GM10266 (cell line): ENCODE results near the gene DEPP1.
"Not testable (repeated sequence)": the region's sequence is repeated elsewhere in the genome, so short reads cannot be mapped to it uniquely, and the experiment has no call there.

Experiments
- DNase-seq: peaks from one replicate; pipeline ENCODE4 v3.0.0; 2012; ENCODE audit errors: extremely low spot score
- TF ChIP-seq, protein P1 (sequence below): IDR thresholded peaks from 2 replicates; pipeline ENCODE4 v1.5.1; 2012; ENCODE audit warnings: mild to moderate bottlenecking, low read depth; ENCODE audit not compliant: control insufficient read depth, insufficient read depth; ENCODE audit errors: missing control alignments

The DEPP1 gene, protein sequence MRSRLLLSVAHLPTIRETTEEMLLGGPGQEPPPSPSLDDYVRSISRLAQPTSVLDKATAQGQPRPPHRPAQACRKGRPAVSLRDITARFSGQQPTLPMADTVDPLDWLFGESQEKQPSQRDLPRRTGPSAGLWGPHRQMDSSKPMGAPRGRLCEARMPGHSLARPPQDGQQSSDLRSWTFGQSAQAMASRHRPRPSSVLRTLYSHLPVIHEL

DNA sequence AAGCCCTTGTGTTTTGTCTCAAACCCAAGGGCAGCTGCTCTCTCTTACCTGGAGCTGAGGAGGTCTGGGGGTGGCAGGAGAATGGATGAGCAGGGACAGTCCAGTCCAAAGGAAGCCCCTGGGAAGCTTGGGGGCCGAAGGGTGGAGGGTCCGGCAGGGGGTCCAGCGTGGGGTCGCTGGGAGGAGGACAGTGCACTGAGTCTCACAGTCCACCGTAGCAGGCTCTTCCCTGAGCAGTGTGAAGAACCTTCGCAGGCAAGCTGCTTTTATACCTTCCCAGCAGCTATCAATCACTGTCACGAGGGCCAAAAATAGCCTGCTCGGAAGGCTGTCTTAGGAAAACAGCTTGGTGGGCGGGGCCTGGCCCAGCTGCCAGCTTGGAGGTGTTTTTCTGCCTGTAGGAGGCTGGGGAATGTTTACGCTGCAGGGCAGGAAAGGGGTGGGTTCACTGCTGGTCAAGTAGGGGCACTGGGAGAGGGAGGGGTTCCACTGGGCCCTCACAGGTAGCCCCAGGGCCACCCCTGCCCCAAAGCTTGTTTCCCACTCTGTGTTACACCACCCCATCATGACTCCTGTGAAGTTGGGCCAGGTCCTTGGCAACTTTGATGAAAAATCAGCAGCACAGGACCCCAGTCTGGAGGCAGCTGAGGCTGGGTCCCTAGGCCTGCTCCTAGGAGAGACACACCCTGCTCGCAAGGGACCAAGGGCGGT, at the start of gene DEPP1:
TSS of gene DEPP1 (minus strand) at position 240 of the 711 bp plus-strand sequence. CDS start 779 bp downstream, outside the sequence.
- TF ChIP-seq, protein P1, sequence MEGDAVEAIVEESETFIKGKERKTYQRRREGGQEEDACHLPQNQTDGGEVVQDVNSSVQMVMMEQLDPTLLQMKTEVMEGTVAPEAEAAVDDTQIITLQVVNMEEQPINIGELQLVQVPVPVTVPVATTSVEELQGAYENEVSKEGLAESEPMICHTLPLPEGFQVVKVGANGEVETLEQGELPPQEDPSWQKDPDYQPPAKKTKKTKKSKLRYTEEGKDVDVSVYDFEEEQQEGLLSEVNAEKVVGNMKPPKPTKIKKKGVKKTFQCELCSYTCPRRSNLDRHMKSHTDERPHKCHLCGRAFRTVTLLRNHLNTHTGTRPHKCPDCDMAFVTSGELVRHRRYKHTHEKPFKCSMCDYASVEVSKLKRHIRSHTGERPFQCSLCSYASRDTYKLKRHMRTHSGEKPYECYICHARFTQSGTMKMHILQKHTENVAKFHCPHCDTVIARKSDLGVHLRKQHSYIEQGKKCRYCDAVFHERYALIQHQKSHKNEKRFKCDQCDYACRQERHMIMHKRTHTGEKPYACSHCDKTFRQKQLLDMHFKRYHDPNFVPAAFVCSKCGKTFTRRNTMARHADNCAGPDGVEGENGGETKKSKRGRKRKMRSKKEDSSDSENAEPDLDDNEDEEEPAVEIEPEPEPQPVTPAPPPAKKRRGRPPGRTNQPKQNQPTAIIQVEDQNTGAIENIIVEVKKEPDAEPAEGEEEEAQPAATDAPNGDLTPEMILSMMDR: no peak
- peak; percentile 68 for DNase-seq

DNA sequence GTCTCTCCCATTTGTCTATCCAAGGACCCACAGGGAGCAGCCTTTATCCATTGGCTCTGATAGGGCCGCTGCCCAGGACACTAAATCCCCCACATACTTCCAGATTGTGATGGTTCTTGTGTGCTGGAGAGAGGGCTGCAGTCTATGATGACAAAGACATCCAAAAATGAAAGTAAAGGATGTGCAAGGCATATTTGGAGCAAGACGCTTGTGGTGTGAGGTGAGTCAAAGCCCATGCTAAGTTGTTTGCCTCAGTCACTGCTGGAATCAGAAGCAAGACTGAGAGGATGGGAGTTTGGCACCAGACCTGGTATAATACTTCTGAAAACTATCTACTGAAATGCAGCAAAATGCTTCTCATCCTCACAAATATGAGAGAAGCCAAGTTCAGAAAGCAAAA, 44.8 kb upstream of the DEPP1 start:
- TF ChIP-seq, protein P1: no peak
- no peak for DNase-seq

DNA sequence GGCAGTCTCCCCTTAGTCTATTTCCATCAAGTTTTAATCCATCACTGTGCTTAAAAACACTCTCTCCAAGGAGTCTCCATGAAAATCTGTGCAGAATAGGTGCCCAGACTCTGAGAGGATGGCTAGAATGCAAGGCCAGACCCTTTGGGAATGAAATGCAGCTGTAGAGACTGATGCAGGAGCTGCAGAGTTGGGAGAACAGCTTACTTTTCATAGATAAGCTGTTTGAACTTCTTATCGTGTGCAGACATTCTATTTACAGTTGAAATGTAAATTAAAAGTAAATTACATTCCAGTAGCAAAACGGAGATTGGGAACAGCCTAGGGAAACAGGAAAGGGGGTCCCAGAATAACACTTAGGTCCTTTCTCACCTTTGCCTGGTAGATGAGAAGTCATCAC, 37.0 kb upstream of the DEPP1 start:
- TF ChIP-seq, protein P1: no peak
- no peak for DNase-seq

DNA sequence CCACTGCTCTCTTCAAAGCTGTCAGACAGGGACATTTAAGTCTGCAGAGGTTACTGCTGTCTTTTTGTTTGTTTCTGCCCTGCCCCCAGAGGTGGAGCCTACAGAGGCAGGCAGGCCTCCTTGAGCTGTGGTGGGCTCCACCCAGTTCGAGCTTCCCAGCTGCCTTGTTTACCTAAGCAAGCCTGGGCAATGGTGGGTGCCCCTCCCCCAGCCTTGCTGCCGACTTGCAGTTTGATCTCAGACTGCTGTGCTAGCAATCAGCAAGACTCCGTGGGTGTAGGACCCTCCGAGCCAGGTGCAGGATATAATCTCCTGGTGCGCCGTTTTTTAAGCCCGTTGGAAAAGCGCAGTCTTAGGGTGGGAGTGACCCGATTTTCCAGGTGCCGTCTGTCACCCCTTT, 35.9 kb upstream of the DEPP1 start:
- not testable (repeated sequence) for DNase-seq

DNA sequence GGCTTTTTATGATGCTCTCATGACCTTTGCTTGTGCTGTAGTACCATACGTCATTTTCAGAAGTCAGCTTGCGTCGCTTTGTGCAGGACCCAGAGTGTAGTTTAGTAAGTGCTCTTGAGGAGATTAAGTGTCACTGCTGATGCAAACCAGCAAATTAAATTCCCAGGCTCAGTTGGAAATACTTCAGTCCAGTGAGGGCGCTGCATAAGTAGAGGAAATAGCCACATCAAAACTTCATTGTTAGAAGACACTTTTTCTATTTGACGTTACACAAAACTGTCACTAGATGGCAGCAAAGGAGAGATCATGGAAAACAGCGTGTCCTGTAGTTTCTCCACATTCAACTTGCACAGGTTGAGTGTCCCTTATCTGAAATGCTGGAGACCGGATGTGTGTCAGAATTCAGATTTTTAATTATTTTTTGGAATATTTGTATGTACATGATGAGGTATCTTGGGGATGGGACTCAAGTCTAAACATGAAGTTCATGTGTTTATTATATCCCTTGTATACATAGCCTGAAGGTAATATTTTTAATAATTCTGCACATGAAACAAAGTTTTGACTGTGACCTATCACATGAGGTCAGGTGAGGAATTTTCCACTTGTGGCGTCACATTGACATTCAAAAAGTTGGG, 30.0 kb upstream of the DEPP1 start:
- DNase-seq: peak; percentile 63
- TF ChIP-seq, protein P1: peak; percentile 69

DNA sequence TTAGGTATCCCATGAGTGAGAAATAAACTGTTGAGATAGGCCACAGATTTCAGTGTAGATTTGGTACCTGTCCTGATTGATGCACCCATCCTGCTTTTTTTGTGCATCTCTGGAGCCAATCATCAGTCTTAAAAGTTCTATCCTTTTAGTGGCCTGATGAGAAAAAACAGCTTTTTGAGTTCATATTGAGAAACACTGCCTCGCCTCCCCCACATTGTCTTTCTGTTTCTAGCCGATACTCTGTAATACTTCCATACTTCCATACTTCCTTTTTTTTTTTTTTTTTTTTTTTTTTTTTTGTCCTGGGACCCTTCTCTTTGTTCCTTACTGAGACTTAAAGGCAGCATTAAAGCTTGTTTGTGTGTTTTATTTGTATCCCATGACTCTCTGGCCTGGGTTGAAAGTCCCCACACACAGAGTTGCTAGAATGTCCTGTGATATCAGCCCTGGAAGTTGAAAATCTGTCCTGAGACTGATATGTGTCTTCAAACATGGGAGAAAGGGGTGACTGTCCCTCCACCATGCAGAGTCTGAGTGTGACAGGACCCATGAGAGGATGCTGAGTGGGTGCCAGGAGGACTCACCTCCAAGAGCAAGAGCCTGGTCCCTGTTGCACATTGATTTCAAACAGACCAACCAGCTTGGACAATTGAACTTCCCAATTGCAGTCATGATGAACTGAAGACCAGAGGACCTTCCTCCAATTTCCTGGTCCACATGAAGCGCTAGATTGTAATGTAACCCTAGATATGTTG, 27.8 kb upstream of the DEPP1 start:
- TF ChIP-seq, protein P1: no peak
- no peak for DNase-seq

DNA sequence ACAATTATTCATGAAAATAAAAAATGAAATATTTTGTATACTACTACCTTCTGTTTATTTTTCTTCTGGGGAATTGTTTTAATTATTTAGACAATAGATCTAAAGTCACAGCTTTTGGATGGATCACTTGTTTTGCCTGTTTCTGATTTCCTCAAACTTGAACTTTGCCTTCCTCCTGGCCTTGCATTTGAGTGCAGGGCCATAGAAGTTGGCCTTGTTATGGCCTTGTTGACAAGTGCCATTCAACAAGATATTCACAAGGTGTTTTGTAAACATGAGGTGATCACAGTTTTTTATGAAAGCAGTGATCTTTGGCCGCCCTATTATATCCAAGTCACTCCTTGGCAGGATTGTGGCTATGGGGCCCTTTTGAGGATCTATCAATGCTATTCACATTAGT, 26.7 kb upstream of the DEPP1 start:
- TF ChIP-seq, protein P1: no peak
- no peak for DNase-seq
